Central memory CD8-positive, alpha-beta T cell (primary cell): Measurements from ENCODE around the gene GPR152.

ENCODE experiments used
- ATAC-seq: fragments of 150-1000 bp; cut with Tn5 transposase; replicated peaks from 2 replicates; pipeline ENCODE4 v1.10.0; 2022; ENCODE audit warnings: mild to moderate bottlenecking, moderate FRiP score, moderate number of reproducible peaks; ENCODE audit not compliant: poor library complexity, severe bottlenecking; ENCODE audit errors: extremely low read depth
- DNase-seq, 2 donors: peaks; one replicate each; pipeline ENCODE4 v3.0.0; 2021; ENCODE audit warnings: low spot score in 2 of 2
- H3K27ac Mint-ChIP-seq: one replicate; pipeline ENCODE4 v1.8.0; 2022; ENCODE audit warnings: low read depth, mild to moderate bottlenecking, moderate library complexity, mixed read lengths
- H3K27me3 Mint-ChIP-seq: one replicate; pipeline ENCODE4 v1.8.0; 2022; ENCODE audit warnings: mixed read lengths
- H3K36me3 Mint-ChIP-seq: one replicate; pipeline ENCODE4 v1.8.0; 2022; ENCODE audit warnings: mild to moderate bottlenecking, moderate library complexity, mixed read lengths; ENCODE audit not compliant: insufficient read depth
- H3K4me1 Mint-ChIP-seq: one replicate; pipeline ENCODE4 v1.8.0; 2022; ENCODE audit warnings: mixed read lengths
- H3K4me3 Mint-ChIP-seq: one replicate; pipeline ENCODE4 v1.8.0; 2022; ENCODE audit warnings: mild to moderate bottlenecking, moderate library complexity, mixed read lengths
- H3K9me3 Mint-ChIP-seq: one replicate; pipeline ENCODE4 v1.8.0; 2022; ENCODE audit warnings: mixed read lengths

The GPR152 gene, protein sequence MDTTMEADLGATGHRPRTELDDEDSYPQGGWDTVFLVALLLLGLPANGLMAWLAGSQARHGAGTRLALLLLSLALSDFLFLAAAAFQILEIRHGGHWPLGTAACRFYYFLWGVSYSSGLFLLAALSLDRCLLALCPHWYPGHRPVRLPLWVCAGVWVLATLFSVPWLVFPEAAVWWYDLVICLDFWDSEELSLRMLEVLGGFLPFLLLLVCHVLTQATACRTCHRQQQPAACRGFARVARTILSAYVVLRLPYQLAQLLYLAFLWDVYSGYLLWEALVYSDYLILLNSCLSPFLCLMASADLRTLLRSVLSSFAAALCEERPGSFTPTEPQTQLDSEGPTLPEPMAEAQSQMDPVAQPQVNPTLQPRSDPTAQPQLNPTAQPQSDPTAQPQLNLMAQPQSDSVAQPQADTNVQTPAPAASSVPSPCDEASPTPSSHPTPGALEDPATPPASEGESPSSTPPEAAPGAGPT

DNA sequence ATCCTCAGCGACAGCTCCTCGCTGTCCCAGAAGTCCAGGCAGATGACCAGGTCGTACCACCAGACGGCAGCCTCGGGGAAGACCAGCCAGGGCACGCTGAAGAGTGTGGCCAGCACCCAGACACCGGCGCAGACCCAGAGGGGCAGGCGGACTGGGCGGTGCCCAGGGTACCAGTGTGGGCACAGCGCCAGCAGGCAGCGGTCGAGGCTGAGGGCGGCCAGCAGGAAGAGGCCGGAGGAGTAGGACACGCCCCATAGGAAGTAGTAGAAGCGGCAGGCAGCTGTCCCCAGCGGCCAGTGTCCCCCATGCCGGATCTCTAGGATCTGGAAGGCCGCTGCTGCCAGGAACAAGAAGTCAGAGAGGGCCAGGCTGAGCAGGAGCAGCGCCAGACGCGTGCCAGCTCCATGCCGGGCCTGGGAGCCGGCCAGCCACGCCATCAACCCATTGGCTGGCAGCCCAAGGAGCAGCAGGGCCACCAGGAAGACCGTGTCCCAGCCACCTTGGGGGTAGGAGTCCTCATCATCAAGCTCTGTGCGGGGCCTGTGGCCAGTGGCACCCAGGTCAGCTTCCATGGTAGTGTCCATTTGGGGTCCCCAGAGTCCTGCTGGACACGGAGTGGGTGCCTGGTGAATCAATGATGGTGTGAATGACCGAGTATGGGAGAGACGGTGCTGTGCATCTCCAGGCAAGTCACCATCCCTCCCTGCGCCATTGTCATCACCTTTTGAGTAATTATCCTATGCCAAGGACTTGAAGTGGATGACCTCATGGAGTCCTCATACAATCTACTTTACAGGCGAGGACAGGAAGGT is at the start of gene GPR152:
TSS of gene GPR152 (minus strand) at position 589 of the 812 bp plus-strand sequence. CDS start at position 584, 5 bp downstream.
- Mint-ChIP-seq H3K36me3 (peaks cover 4% of the 10 kb centered on the region), H3K9me3 (no peaks in the 10 kb centered on the region), H3K4me3 (no peak within 1 kb of the TSS), H3K27ac (no peak within 1 kb of the TSS), H3K27me3 (no peaks in the 10 kb centered on the region), H3K4me1 (peaks cover 15% of the 10 kb centered on the region)
- ATAC-seq: no peak
- no peak for DNase-seq

DNA sequence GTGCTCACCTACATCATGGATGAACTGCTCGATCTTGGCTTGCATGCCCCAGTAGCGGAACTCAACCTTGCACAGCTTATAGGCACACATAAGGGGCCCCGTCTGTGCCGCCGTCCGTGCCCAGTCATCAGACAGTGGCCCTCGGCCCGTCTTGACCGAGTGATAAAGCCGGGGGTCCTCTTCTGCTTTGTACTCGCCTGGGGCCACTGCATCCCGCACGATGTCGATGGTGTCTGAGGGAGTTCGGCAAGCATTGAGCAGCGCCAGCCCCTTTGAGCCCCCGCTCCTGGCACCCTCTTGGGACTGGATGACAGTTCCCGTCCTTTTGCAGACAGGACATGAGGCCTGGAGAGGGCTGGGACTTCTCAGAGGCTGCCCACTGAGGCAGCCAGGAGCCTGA is 49.3 kb upstream of the GPR152 start:
- Mint-ChIP-seq H3K4me1 (peaks cover 37% of the 10 kb centered on the region), H3K9me3 (no peaks in the 10 kb centered on the region), H3K36me3 (peaks cover 57% of the 10 kb centered on the region), H3K4me3 (no peak overlapping the region), H3K27ac (no peak overlapping the region), H3K27me3 (no peaks in the 10 kb centered on the region)
- ATAC-seq (no peak), DNase-seq (no peak)

DNA sequence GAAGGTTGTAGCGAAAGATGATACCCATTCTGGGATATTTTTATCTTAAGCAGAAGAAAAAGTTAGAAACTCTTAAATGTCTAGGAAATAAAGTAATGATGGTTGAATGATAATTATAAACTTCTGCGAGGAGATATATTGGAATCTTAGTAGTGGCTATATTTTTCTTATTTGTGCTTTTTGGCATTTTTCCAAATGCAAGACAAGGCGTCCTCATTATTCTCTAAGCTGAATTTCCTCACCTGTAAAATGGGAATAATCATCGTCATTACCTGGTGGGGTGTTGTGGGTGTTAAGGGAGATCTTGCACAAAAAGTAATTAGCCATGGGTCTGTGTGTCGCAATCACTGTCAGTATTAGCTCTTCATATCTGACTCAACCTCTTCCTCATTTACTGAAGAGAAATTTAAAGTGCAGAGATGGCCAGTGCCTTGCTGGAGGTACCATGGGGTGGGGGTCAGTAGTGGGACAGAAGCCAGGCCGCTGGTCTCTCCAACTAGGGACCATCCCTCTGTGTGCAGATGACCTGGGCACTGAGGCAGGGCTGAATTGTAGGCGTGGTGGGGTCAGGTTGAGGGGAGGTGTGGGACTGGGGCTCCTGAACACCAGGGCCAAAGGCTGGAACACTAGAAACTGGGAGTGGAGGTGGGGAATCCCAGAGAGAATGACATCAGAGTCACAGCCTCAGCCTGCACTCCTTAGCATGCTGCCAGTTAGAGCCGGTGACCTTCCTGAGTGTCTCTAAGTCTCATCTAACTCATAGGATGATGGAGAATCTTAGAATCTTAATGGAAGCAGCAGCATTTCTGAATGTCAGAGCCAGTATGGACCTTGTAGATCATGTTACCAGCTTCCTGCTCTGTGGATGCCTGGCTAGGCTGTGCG is 48.5 kb upstream of the GPR152 start:
- Mint-ChIP-seq H3K36me3 (peaks cover 56% of the 10 kb centered on the region), H3K27ac (peak overlapping the region; percentile 49), H3K4me1 (peaks cover 29% of the 10 kb centered on the region), H3K4me3 (no peak overlapping the region), H3K27me3 (no peaks in the 10 kb centered on the region), H3K9me3 (no peaks in the 10 kb centered on the region)
- ATAC-seq: no peak
- DNase-seq: no peak

DNA sequence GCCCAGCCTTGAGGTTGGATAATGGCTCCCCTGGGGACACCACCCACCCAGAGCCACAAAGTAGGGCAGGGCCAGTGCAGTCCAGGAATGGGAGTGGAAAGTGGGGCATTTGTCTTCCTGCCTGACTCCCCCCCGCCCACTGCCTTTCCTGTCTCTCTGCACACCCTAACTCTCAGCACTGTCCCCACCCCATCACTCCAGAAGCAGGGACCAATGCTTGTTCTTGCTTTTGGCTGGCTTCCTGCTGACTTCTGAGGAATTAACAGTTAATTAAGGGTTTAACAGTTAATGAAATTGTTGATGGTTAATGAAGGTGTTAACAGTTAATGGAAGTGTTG is 47.9 kb upstream of the GPR152 start:
- no peak overlapping the region for H3K4me3 Mint-ChIP-seq
- ATAC-seq (no peak), DNase-seq (no peak)
- H3K4me1 Mint-ChIP-seq: peaks cover 23% of the 10 kb centered on the region
- peak overlapping the region; percentile 49 for H3K27ac Mint-ChIP-seq
- no peaks in the 10 kb centered on the region for H3K27me3 Mint-ChIP-seq
- no peaks in the 10 kb centered on the region for H3K9me3 Mint-ChIP-seq
- H3K36me3 Mint-ChIP-seq: peaks cover 52% of the 10 kb centered on the region

DNA sequence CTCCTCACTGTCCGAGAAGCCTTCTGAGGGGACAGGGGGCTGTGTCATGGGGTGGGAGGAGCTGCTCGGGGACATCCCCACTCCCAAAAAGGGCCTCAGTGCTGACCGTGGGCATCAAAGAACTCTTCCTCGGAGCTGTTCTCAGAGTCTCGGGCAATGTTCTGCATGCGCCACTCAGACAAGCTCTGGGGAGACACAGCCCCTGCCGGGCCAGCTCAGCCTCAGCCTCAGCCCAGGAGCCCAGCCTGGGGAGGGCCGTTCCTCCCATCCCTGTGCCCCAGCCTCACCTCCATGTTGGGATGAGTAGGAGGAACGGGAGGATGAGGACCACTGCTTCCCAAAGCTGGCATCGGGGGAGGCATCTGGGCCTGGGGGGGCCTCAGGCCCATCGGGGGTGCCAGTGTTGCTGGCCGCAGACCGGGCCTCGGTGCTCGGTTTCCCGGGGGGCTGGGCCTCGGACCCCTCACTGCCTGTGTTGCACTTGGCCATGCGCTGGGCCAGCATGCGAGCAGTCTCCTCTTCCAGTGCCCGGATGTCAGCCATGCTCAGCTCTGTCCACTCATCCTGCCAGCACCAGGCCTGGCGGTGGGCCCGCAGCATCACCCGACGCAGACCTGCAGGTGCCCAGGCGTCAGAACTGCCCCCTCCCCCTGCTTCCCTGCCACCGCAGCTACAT is 47.4 kb upstream of the GPR152 start:
- Mint-ChIP-seq H3K27me3 (no peaks in the 10 kb centered on the region), H3K4me1 (peaks cover 21% of the 10 kb centered on the region), H3K9me3 (no peaks in the 10 kb centered on the region), H3K27ac (no peak overlapping the region), H3K36me3 (peaks cover 51% of the 10 kb centered on the region), H3K4me3 (no peak overlapping the region)
- no peak for ATAC-seq
- no peak for DNase-seq

DNA sequence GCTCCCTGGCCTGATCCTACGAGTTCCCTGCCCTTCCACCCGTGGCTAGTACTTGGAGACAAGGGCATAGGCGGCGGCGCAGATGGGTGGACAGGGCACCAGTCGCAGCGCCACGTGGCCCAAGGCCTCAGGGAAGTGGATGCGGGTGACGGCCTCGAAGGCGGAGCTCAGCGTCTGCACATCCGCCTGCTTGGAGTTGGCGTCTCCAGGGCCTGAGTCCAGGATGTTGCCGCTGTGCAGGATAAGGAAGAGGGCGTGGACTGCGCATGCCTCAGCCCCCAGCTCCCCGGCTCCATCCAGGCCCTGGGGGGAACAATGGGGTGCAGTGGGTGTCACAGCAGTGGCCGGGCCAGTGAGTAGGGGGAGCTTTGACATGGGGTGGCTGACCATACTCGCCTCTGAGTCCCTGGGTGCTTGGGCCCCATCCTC is 46.0 kb upstream of the GPR152 start:
- H3K4me3 Mint-ChIP-seq: no peak overlapping the region
- ATAC-seq (no peak), DNase-seq (no peak)
- H3K27ac Mint-ChIP-seq: no peak overlapping the region
- no peaks in the 10 kb centered on the region for H3K27me3 Mint-ChIP-seq
- H3K4me1 Mint-ChIP-seq: peaks cover 21% of the 10 kb centered on the region
- H3K9me3 Mint-ChIP-seq: no peaks in the 10 kb centered on the region
- H3K36me3 Mint-ChIP-seq: peaks cover 51% of the 10 kb centered on the region

DNA sequence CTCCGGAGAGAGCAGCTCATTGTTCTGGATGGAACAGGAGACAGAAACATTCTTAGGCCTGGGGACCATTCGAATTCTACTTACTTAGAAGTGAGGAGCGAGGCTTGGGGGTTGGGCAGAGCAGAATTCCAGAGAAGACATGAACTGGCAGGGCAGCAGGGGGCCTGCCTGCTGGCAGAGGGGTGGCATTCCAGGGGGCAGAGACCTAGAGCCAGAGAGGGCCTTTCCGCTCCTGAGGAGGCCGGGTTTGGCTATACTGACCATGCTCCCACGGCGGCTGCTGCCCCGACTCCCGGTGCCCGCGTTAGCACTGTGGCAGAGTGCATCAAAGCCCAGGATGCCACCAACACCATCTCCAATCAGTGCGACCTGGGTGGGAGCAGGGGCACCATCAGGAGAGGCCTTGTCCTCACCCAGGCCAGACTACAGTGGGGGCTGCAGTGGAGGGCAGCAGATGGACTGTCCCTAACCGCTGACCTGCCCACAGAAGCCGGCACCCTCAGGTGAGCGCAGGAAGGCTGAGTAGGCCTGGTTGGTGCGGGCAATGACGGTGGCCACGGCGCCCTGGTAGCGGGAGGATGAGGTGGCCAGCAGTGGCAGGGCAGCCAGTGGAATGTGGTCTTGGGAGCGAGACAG is 45.2 kb upstream of the GPR152 start:
- Mint-ChIP-seq H3K4me3 (no peak overlapping the region), H3K27me3 (no peaks in the 10 kb centered on the region), H3K4me1 (peaks cover 15% of the 10 kb centered on the region), H3K9me3 (no peaks in the 10 kb centered on the region), H3K27ac (peak overlapping the region; percentile 51), H3K36me3 (peaks cover 51% of the 10 kb centered on the region)
- DNase-seq: no peak
- no peak for ATAC-seq

DNA sequence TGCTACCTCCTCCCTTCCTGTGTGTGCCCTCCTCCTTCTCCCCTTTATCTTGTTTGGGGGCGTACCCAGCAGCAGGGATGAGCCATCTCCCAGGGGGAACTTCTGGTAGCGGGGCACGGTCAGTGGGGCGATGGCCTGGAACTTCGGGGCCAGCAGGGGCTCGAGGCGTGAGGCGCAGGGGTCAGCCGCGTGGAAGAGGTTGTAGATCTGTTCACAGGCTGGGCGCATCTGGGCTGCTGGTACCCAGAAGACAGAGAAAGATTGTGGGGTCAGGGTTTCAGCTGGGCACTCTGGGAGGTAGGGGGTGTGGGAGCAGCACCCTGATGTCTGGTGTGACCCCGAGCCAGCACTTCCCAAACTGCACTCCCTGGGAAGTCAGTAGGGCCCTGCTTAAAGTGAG is 43.6 kb upstream of the GPR152 start:
- H3K9me3 Mint-ChIP-seq: no peaks in the 10 kb centered on the region
- H3K36me3 Mint-ChIP-seq: peaks cover 42% of the 10 kb centered on the region
- peaks cover 10% of the 10 kb centered on the region for H3K4me1 Mint-ChIP-seq
- DNase-seq (no peak), ATAC-seq (no peak)
- H3K27me3 Mint-ChIP-seq: no peaks in the 10 kb centered on the region
- no peak overlapping the region for H3K4me3 Mint-ChIP-seq
- H3K27ac Mint-ChIP-seq: no peak overlapping the region

DNA sequence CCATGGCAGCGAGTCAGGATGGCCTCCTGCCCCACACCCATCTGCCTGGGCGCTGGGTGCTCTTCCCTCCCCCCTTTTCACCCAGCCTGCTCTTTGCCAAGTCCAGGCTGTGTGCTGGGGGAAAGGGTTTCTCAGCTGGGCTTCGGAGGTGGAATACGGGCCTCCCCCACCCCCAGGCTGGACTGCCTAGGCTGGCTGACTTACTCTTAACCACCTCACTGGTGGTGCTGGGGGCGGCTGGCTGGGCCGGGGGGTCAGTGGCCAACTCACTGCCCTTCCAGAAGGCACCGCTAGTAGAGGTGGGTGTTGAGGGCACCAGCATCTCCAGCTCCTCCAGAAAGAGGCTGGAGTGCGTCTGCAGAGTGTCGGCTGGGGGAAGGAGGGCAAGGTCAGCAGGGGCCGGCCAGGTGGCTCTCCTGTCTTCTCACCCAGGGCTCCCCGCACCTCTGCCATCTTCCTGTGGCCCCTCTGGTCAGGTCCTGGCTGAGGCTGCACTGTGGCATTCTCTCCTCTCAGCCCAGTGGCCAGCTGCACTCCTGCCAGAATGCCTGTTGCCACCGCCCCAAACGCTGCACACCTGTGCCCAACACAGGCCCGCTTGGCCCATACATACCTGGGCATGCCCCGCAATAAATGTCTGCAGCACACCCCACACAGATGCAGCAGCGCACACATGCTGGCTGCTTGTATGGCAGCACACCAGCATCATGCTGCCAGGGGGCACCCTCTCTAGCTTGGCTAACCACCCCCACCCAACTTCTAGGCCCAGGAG is 42.9 kb upstream of the GPR152 start:
- Mint-ChIP-seq H3K4me3 (no peak overlapping the region), H3K27ac (no peak overlapping the region), H3K4me1 (peaks cover 3% of the 10 kb centered on the region), H3K27me3 (no peaks in the 10 kb centered on the region), H3K36me3 (peaks cover 40% of the 10 kb centered on the region), H3K9me3 (no peaks in the 10 kb centered on the region)
- ATAC-seq (no peak), DNase-seq (no peak)

DNA sequence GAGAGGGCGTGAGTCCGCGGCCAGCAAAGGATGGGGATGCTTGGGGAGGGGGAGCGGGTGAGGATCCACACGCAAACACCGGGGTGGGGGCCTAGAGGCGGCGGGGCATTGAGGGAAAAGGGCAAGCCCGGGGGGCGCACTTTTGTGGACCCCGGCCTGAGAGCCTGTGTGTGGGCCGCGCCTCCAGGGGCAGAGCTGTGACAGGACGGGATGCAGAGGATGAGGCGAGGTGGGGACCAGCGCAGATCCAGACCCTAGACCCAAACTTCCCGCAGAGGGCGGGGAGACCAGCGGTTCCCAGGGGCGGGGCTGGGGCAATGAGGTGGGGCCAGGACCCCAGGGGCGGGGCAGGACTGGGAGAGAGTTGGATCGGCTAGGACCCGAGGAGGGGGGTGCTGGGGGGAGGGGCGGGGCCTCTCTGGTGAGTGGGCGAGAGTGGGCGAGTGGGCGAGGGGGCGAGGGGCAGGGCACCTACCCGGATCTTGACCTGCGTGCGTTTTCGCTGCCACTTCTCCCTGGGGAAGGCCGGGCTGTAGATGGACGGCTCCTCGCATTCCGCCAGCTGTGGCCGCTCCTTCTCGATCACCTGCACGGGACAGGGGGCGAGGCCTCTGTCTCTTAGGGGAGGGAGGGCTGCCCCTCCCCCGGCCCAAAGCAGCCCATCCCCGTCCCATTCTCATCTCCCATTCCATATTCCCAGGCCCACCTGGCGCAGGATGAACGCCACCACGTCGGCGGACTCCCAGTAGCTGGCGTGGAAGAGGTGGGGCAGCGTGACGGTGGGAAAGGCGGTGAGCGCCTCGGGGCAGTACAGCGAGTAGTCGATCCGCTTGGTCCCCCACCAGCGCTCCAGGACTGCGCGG is 42.1 kb upstream of the GPR152 start:
- ATAC-seq (no peak), DNase-seq (no peak)
- Mint-ChIP-seq H3K4me1 (peaks cover 3% of the 10 kb centered on the region), H3K4me3 (no peak overlapping the region), H3K36me3 (peaks cover 41% of the 10 kb centered on the region), H3K27me3 (no peaks in the 10 kb centered on the region), H3K27ac (no peak overlapping the region), H3K9me3 (no peaks in the 10 kb centered on the region)
